Stimulated activated CD8-positive, alpha-beta memory T cell treated with anti-CD3 and anti-CD28 coated beads, Interleukin-7, amount 100 ng/mL, for 24 hours (primary cell): ENCODE data around the gene MRPS14.
"Not testable (repeated sequence)": the region's sequence is repeated elsewhere in the genome, so short reads cannot be mapped to it uniquely, and the experiment has no call there.

Experiments used
- DNase-seq: peaks from one replicate; pipeline ENCODE4 v3.0.0-alpha.2; 2020; ENCODE audit warnings: low read depth

MRPS14 gene

DNA sequence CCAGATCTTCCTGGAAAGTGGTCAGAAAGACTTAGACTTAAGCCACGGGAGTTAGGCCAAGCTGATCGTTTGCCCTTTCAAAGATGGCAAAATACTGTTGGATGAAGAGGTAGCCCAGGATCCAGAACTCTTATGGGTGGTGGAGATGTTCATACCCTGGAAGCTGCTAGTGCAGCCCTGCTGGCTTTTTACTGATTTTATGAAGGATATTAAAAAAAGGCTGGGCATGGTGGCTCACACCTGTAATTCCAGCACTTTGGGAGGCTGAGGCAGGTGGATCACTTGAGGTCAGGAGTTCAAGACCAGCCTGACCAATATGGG lies 657 bp upstream of the MRPS14 start:
- DNase-seq, result not testable (repeated sequence)

DNA sequence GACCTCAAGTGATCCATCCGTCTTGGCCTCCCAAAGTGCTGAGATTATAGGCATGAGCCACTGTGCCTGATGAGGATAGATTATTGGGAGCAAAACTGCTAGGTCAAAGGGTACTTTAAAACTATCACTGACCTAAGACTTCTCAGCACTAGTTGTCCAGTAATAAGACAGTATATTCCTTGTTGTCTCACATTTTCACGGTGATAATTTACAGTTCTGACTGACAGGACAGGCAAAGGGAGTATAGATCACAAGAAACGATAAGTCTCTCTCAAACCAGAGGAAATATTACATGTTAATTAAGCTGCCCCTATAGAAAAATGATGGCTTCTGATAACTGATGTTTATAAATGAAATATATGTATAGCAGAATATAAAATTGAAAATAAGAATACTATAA lies 3.7 kb downstream of the MRPS14 start:
- no peak for DNase-seq

GRCh38 chr1:175015243-175015642 lies 8.0 kb downstream of the MRPS14 start:
- no peak for DNase-seq

GRCh38 chr1:175013445-175013844 lies 9.8 kb downstream of the MRPS14 start:
- DNase-seq, result no peak

- DNase-seq, result no peak
Measured at GRCh38 chr1:175009532-175009931, 13.7 kb downstream of the MRPS14 start.

GRCh38 chr1:175005085-175005783 lies 18.0 kb downstream of the MRPS14 start:
- no peak for DNase-seq

DNA sequence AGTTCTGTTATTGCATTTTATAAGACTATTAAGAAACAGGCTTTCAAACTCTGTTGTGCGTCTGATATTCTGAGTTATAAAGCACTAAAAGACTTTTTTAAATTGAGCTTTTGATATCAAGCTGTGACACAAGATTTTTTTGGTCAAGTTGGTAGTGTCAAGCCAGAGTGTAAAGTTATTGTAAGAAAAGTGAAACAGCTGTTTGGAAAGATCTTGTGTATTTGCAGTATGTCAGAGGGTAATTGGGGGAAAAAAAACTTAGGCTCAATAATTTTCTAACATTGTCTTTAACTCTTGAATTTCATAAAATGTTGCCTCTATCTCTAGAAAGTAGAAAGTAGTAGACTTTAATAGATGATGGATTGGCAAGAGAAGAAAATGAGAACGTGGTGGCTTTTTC lies 19.7 kb downstream of the MRPS14 start:
- no peak for DNase-seq

DNA sequence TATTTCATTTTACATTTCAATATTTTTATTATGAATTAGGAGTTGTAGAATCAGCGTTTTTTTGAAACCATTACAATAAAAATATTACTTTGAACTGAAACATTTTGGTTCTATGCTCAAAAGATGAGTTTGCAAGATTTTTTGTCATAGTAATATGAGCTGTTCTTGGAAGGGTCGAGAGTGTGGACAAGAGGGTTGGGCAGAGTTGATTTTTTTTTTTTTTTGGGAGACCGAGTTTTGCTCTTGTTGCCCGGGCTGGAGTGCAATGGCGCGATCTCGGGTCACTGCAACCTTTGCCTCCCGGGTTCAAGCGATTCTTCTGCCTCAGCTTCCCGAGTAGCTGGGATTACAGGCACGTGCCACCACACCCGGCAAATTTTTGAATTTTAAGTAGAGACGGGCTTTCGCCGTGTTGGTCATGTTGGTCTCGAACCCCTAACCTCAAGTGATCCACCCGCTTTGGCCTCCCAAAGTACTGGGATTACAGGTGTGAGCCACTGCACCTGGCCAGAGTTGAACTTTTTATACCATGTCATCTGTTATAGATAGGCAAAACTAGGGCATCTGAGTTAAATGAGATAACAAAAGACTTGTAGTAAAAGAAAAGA lies 20.2 kb downstream of the MRPS14 start:
- DNase-seq, result no peak

GRCh38 chr1:175000697-175001187 lies 22.5 kb downstream of the MRPS14 start:
- DNase-seq, result no peak

- peak; percentile 8 for DNase-seq
Measured at GRCh38 chr1:174999936-175000696, 23.1 kb downstream of the MRPS14 start, which contains the start of gene CACYBP. Gene CACYBP, plus strand, starts transcription at chr1:174999947. Its CDS starts 234 bp downstream, at chr1:175000181.

DNA sequence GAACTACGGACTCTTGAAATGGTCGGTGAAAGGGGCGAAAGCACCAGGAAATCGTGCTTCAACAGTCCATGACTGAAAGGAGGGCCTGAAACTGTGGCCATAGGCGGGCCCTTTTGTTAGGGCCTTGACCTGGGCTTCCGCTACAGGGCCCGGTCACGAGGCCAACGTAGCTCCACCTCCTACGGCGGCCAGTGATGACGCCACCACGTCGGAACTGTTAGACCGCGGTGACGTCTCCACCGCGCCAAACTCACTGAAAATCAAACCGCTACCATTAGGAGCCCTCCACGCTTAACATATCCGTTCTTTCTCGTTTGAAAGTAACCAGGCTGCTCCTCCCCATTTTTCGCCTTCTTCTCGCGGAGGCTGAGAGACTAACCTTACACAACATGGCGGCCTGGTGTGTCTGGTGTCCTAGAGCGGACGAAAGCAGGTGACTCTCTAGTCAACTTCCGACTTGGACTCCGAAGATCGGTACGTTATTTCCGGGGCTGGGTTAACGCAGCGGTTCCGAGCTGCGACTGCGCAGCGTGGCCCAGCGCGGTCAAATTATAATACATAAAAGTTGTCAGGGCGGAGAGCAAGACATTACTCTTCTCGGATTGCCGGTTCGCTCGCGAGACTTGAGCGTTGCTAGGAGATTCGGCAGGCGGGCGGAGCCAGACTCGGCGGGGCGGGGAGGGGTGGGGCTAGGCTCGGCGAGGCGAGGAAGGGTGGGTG lies 23.8 kb downstream of the MRPS14 start:
- peak; percentile 88 for DNase-seq

GRCh38 chr1:174998569-174999215 lies 24.5 kb downstream of the MRPS14 start:
- DNase-seq, result no peak

- no peak for DNase-seq
Measured at GRCh38 chr1:174997041-174997440, 26.2 kb downstream of the MRPS14 start.

DNA sequence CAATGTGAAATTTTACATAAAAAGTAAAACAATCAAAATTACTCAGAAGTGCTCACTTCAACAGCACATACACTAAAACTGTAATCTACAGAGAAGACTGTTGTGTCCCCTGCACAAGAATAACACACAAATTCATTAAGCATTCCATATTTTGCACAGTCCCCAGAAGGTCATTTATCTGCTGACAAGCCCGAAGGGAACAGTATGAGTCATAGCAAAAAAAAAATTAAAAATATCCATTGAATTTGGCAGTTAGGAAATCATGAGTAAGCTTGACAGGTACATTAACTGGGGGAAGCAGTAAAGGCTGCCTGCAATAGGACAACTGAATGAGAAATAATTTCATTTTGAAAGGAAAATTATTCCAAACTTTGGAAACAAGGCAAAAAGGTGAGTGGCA lies 26.7 kb downstream of the MRPS14 start:
- DNase-seq, result no peak

GRCh38 chr1:174995916-174996315 lies 27.3 kb downstream of the MRPS14 start:
- DNase-seq, result no peak

DNA sequence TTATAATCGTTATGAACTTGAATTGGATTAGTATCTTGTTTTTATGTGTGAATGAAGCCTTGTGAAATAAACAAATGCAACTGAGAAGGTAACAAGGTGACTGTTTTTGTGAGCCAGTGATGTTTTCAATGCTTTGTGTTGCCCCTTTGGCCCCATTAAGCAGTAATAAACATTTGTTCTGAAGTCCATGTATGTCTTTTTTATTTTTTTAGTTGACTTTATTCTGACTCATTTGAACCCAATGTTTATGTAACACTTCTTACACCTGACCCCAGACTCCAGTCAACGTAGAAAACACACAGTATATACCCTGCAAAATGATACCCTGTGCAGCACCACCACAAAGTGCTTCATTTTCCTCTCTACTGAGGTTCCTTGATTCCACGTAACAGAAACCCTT lies 28.1 kb downstream of the MRPS14 start:
- no peak for DNase-seq

DNA sequence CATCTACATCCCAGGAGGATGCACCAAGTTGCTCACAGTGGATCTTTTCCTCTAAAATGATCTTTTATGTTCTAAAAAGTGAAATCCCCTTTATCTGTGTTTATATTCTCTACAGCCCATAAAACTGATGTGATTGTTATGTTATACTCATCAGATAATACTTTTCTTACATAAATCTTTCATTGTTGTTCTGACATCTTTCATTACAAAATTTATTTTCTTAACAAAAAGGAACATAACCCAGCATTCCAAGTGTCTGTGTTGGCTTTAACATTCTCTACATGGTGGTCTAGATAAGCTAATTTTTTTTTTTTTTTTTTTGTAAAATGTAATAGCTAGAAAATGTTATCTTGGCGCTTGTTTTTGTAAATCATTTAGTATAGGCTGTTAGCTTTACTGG lies 31.8 kb downstream of the MRPS14 start:
- DNase-seq, result no peak

DNA sequence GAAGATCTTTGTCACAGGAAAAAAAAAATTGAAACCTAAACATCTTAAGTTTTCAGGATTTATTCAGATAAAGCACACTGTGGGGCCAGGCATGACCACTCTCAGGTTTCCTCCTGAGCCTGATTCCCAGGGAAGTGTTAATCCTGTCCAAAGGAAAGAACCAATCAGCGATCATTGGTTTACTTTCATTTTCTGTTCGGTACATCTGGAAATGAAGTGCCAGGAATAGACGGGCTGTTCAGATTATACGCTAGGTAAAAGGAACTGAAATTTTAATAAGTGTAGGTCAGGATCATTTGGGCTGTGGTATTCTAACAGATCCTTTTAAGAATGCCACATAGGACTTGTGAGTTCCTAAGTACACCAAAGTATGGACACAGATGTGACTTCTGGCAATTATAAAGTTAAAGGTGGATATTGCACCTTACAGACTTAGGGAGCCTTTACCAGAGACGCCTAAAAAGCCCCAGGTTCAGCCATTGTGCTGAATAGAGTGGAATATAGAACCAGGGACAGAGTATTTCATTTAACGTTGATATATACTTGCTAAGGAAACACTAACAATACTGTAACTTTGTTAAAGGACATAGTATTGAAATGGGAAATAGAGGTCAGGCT lies 32.7 kb downstream of the MRPS14 start:
- no peak for DNase-seq

- no peak for DNase-seq
Measured at GRCh38 chr1:174989536-174990220, 33.5 kb downstream of the MRPS14 start.

- DNase-seq, result no peak
Measured at GRCh38 chr1:174988986-174989385, 34.2 kb downstream of the MRPS14 start.

- DNase-seq, result no peak
Measured at GRCh38 chr1:174988539-174988938, 34.7 kb downstream of the MRPS14 start.
